ENCODE data around the gene SRRT. TPM values are rescaled to one million over a fixed set of nuclear protein-coding genes. Genes with fewer than 3 reads are reported as not detected.
"Not testable (repeated sequence)": the region's sequence is repeated elsewhere in the genome, so short reads cannot be mapped to it uniquely, and the experiment has no call there.

SRRT gene
- total RNA-seq, 1 donor from 2014 or later: 30.0 TPM

DNA sequence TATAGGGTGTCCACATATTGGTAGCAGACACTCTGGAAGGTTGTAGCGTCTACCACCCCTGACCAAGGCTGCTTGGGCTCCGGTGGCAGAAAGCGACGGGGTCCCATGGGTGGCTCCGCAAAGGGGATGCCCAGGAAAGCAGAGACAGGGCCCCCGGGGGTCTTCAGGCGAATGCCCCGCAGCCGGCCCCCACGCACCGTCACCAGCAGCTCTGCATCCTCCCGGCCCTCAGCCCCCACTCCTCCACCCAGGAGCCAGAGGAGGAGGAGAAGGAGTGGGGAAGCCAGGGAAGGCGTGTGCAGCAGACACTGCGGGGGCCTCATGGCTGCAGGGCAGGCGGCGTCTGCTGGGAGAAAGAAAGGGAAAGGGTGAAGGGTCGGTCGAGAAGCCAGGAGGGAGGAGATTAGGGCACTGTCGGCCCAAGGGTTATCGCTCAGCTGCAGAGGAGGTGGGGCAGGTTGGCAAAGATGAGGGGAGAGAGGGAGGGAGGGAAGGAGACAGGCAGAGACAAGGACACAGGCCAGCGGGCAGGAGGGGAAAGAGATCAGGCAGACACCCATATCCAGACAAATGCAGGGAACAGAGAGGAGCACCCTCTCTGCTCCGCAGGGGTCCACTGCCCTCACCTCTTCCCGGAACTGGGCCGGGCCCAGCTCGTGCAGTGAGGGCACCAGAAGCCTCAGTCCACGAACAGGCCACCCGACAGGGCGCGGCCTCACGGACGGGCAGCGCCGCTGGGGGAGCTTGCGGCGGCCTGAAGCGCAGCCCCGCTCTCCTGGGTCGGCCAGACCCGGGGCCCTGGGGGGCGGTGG lies 19.2 kb downstream of the SRRT start:
- DNase-seq (ENCODE audit: low read depth in 2 of 2): no peak

DNA sequence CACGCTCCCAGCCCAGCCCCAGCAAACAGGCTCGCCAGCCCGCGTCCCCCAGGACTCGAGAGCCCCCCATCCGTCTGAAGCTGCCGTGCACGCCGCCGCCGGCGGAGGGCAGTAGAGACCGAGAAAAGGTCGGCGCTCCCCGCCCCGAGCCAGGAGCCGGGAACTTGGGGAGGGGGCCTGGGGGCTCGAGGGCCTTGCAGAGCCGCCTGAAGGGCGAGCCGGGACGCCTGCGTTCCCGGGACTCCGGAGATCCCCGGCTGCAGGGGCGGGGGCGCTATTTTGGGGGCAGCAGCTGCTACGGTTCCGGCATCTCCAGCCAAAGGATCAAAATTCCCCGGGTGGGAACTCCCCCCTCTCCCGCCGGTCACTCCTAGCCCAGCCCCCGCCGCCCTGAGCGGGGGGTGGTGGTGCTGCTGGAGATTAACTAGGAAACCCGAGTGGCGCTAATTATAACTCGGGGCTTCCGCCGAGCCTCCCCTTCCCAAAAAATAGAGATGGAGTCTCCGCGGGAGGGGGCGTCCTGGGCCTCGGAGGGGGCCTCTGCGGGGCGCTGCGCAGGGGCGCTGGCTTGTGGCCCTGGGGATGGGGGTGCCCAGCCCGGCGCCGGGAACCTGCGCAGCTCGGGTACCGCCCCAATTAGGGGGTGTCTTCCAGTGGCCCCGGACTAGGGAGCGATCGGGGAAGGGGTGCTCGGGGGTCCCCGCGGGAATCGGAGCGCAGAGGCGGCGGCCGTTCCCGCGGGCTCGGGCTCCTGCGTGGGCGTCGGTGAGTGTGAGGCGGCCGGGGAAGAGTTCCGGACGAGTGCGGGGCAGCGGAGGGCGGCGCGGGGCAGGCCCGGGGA lies 20.2 kb downstream of the SRRT start:
- peak in 1 of 2 donors; percentile 34 for DNase-seq (ENCODE audit: low read depth in 2 of 2)

DNA sequence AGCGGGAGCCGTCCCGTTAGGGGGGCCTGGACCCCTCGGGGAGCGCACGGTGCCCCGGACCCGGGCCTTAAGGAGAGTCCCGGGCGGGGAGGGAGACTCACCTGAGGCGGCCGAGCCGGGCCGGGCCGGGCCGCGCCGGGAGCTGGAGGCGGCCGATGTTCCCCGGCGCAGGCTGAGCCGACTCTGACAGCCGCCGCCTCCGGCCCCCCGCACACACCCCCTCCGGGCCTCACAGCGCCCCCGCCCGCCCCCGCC lies 20.7 kb downstream of the SRRT start, which contains the start of gene ACHE:
ACHE (minus strand) TSS at position 188 of the 255 bp plus-strand sequence. CDS start 1,656 bp downstream, outside the sequence.
- no peak for DNase-seq (ENCODE audit: low read depth in 2 of 2)

DNA sequence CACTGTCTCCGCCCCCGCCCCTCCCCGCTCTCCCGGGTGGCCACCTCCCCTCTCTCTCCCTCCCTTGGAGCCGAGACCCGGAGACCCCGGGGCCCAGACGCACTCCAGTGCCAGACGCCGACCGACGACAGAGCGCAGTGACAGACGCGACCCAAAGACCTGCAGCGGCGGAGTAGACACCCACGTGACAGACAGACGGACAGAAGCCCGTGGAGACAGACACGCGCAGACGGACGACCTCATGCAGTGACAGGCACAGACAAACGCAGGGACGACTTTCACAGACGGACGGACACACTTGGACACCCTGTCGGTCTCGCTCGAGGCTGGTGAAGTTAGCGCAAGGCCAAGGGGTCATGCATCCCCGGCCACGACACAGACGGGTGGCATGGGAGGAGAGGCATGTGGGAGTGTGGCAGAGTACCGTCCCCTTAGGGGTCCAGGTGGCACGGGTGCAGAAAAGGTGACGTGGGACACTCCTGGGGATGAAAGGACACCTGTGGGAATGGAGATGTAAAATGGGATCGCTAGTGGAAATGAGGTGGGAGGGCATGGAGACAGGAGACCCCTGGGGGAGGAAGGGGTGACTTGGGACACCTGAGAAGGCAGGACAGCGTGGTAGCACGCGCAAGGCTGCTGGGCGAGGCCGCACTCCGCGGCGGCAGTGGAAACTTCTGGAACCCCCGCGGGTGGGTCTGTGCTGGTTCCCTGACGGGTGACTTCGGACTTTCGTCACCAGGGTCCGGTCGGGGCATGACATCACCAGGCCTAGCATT lies 21.2 kb downstream of the SRRT start:
- DNase-seq (ENCODE audit: low read depth in 2 of 2): no peak

DNA sequence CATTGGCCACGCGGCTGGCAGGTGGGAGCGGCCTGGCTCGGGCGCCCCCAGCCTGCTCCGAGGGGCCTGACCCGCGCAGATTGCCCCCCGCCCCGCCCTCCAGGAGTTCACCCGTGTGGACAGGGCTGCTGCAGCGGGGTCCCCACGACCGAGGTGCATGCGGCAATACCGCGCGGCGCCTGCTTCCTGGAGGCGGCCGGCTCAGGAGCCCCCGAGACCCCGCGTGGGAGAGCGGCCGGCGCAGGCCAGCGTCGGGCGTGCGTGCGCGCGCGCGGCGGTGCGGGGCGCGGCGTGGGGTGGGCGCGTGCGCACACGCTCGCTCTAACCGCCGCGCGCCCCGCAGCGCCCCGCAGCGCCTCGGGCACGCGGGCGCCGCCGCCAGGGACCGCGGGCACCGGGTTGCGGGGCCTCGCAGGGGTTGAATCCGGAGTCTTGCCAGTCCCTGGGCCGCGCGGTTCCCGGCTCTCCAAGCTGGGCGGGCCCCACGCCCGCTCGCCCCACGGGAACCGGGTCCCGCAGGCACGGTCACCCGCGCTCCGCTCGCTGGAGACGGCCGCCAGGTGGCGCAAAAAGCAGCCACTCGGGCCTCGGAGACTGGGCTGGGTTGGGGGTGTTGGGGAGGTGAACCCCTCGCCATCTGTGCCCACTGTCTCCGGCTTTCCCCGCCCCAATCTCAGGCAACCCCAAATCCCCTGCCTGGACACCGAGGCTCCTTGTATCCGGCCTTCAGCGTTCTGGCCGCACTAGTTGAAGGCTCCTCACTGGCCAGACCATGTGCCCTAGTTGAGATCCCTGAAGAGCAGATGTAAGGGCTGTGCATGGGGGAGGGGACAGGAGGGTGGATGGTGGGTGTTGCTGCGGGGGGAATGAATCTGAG lies 22.1 kb downstream of the SRRT start:
- DNase-seq (ENCODE audit: low read depth in 2 of 2): no peak

DNA sequence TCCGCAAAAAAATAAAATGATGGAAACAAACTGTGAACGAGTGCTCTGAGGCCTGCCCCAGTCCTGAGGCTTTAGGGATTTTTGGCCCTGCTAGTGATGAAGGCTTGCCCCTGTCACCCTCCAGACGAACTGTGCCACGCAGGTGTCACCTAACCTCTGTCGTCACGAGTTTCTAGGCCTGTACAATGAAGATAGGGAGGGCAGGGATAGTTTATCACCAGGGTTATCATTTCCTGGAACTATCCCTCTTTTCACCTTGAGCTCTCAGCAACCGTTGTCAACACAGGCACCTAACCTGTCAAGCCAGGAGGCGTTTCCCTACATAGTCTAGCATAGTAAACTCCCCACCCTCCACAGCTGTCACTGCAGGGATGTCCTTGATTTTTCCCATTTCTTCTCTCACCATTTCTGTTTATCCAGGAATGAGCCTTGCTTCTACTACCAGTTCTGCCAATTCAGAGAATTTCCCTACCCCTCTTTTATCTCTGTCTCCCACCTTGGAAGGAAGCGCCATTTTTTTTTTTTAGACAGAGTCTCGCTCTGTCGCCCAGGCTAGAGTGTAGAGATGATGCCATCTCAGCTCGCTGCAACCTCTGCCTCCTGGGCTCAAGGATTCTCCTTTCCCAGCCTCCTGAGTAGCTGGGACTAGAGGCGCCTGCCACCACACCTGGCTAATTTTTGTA lies 23.0 kb downstream of the SRRT start:
- DNase-seq (ENCODE audit: low read depth in 2 of 2): no peak

DNA sequence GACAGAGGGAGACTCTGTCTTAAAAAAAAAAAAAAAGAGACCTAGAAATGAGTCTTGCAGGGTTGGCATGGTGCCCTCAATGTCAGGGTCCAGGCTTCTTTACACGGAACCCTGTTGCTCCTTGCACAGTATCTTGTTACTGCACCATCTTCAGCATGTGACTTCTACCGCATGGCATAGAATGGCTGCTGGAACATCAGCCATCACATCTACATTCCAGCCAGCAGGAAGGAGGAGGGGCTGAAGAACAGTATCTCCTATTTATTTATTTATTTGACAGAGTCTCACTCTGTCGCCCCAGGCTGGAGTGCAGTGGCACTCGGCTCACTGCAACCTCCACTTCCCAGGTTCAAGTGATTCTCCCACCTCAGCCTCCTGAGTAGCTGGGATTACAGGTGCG lies 24.5 kb downstream of the SRRT start:
- no peak for DNase-seq (ENCODE audit: low read depth in 2 of 2)

DNA sequence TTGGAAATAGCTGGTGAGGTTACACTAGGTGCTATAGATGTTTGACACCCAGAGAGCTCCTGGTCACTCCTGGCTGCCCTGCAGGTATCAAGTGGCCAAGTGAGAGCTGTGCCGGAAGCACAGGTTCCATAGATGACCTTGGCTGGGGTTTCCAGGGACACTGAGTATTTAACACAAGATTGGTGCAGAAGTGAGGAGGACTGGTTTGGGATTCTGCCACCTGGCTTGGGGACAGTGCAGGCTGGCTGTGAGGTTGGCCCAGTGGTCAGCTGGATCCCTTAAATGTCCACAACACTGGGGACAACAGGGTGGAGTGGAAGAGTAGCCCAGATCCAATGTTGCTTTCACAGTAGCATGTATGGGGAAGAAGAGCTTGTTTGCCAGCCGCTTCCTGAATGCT lies 26.1 kb downstream of the SRRT start:
- DNase-seq (ENCODE audit: low read depth in 2 of 2): no peak

DNA sequence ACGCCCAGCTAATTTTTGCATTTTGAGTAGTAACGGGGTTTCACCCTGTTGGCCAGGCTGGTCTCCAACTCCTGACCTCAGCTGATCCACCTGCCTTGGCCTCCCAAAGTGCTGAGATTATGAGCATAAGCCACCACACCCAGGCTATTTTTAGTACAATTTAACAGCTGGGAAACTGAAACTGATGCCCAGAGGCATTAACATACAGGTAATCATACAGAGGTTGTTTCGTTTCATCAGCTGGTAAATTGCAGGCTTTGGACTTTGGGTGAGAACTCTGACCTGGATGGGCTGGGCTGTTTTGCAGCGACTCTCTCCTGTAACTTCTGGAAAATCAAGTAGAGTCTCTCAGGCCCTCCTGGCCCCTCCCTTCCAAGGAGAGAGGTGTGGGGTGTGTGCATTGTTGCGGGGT lies 27.0 kb downstream of the SRRT start:
- no peak for DNase-seq (ENCODE audit: low read depth in 2 of 2)

DNA sequence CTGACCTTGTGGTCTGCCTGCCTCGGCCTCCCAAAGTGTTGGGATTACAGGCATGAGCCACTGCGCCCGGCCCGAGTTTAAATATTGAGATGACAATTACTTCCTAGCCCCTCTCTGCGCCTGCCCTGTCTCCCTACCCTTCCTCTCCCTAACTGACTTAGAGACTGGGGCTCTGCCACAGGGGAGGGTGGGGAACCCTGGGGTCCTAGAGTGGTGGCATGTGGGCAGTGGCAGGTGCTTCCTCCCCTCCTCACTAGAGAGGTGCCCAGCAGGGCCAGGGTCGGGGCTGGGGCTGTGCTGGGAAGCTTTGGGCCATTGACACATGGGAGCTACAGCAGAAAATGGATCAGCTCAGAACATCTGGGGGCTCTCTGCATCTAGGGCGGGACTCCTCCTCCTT lies 27.7 kb downstream of the SRRT start:
- DNase-seq (ENCODE audit: low read depth in 2 of 2): no peak

DNA sequence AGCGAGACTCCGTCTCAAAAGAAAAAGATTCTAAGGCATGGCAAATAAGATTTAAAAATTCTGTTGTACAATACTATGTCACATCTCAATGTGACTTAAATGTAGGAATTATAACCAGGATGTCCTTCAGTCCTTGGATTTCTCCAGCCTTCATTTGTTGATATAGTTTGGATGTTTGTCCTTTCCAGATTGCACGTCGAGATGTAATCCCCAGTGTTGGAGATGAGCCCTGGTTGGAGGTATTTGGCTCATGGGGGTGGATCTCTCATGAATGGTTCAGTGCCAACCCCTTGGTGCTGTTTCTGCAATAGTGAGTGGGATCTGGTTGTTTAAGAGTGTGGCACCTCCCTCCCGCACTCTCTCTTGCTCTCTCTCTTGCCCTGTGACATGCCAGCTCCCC lies 33.6 kb downstream of the SRRT start:
- DNase-seq (ENCODE audit: low read depth in 2 of 2): no peak

DNA sequence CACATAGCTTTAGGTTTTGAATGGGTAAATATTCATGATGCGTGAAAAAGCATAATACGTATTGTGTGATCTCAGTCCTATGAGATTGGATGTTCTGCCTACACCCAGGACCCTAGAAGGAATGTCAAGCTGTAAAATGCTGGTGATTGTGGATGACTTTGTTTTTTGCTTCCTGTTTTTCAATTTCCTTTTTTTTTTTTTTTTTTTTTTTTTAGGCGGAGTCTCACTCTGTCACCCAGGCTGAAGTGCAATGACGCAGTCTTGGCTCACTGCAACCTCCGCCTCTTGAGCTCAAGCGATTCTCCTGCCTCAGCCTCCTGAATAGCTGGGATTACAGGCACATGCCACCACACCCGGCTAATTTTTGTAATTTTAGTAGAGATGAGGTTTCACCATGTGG lies 35.5 kb downstream of the SRRT start:
- DNase-seq (ENCODE audit: low read depth in 2 of 2): not testable (repeated sequence)

DNA sequence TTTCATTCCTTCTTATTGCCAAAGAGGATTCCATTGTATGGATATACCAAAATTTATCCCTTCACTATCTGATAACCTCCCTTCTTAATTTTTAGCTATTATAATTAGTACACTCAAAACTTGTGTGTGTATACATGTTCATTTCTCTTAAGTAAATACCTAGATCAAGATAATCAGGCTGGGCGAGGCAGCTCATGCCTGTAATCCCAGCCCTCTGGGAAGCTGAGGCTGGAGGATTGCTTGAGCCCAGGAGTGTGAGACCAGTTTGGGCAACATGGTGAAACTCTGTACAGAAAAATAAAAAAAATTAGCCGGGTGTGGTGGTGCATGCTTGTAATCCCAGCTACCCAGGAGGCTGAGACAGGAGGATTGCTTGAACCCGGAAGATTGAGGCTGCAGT lies 36.6 kb downstream of the SRRT start:
- no peak for DNase-seq (ENCODE audit: low read depth in 2 of 2)

DNA sequence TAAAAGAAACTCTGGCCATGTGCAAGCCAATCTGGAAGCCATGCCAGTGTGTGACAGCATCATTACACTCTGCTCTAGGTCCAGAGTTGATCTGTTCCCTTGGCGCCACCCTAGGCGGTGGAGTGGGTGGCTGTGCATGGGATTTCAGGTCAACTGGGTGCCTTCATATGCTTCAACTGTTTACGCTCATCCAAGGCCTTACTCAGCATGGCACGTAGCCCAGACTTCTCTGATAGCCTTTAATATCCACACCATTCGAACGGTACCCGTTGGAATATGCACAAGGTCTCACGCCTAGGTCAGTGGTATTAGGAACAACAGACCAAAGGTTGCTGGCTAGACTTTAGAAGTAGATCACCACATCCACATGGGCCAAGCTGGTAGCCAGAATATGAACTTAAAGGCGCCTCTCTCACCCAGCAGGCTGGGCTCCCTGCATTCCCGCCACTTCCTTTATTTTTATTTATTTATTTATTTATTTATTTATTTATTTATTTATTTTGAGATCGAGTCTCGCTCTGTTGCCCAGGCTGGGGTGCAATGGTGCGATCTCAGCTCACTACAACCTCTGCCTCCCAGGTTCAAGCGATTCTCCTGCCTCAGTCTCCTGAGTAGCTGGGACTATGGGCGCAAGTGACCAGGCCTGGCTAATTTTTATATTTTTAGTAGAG lies 39.4 kb downstream of the SRRT start:
- DNase-seq (ENCODE audit: low read depth in 2 of 2): no peak

DNA sequence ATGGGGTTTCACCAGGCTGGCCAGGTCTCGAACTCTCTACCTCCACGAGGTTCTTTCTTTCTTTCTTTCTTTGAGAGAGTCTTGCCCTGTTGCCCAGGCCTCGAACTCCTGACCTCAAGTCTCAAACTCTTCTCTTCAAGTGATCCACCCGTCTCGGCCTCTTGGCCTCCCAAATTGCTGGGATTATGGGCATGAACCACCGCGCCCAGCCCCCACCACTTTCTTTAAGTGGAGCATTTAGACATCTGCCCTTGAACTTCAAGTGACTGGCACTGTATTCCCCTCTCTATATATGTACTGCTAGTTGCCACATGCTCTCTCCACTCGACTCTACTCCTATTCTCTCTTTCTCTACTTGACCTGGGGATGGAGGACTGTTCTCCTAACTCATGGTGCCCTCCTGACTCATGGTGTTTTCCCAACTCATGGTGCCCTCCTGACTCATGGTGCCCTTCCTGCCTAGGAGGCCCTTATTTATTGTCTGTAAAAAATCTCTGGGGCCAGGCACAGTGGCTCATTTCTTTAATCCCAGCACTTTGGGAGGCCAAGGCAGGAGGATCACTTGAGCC lies 40.1 kb downstream of the SRRT start:
- DNase-seq (ENCODE audit: low read depth in 2 of 2): no peak

DNA sequence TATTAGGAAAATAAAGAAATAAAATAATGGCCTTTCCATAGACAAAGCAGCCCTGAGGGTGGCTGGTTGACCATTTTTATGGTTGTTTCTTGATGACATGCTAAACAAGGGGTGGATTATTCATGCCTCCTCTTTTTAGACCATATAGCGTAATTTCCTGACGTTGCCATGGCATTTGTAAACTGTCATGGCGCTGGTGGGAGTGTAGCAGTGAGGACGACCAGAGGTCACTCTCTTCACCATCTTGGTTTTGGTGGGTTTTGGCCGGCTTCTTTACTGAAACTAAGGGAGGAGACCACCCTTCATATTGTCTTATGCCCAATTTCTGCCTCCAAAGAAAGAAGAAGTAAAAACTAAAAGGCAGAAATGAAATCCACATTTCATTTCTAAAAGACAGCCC lies 44.4 kb downstream of the SRRT start:
- not testable (repeated sequence) for DNase-seq (ENCODE audit: low read depth in 2 of 2)

DNA sequence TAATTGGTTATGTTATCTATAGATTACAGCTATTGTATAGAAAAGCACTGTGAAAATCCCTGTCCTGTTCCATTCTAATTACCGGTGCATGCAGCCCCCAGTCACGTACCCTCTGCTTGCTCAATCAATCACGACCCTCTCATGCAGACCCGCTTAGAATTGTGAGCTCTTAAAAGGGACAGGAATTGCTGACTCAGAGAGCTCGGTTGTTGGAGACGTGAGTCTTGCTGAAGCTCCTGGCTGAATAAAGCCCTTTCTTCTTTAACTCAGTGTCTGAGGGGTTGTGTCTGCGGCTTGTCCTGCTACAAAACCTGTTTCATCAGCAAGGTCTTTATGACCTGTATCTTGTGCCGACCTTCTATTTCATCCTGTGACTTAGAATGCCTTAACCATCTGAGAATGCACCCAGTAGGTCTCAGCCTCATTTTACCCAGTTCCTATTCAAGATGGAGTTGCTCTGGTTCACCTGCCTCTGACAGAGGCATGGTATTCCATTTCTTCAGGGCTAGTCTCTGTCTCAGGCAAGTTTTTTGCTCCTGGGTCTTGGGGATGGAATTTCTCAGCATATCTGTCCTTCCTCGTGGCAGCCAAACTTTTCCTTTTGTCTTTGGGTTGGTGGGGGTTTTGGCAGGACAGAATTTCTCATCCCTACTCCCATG lies 45.0 kb downstream of the SRRT start:
- DNase-seq (ENCODE audit: low read depth in 2 of 2): not testable (repeated sequence)

DNA sequence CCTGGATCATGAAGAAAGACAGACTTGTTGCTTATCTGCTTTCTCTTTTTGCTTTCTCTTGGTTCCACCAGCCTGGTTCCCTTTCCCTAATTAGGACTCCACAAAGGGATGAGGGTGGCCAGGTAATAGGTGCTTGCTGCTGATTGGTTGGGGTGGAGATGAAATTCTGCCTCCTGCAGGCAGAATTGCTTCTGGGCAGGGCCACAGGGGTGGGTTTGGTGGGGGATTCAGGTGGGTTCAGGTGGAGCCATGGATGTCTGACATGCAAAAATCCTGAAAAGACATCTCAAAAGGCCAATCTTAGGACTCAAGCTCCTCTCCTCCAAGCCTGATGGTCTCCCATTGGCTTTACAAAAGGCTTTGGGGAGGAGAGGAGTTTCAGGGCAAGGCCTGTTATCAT lies 46.1 kb downstream of the SRRT start:
- DNase-seq (ENCODE audit: low read depth in 2 of 2): no peak

DNA sequence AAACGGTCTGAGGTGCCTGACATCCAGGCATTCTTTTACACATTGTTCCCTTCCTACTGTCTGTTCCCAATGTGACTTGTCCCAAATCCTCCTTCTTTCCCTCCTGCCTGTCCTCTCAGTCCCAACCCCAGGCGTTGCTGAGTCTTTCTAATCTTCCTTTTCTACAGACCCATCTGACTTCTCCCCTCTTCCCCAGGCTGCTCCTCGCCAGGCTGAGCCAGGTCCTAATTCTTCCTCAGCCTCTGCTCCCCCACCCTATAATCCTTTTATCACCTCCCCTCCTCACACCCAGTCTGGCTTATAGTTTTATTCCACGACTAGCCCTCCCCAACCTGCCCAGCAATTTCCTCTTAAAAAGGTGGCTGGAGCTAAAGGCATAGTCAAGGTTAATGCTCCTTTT lies 48.7 kb downstream of the SRRT start:
- not testable (repeated sequence) for DNase-seq (ENCODE audit: low read depth in 2 of 2)
